Measurements from ENCODE around the gene DNAH2. TPM values are rescaled to one million over a fixed set of nuclear protein-coding genes. Genes with fewer than 3 reads are reported as not detected.

DNAH2 gene
- total RNA-seq, 1 experiment from 2014 or later: 2.0 TPM

- H2AFZ ChIP-seq (ENCODE audit: low read depth, low read length, poor library complexity, severe bottlenecking): no peak overlapping the region
- H3K27me3 ChIP-seq (ENCODE audit: insufficient read depth, low read length): 0 out of 2 replicates have a peak, but pooled peaks cover 6% of the 10 kb centered on the region
- ATAC-seq: no peak
- no peaks in the 10 kb centered on the region for H3K9me2 ChIP-seq (ENCODE audit: insufficient read depth)
- ChIA-PET RAD21 (ENCODE audit: low non-redundant PET in 1 of 2, low total read pairs in 2 of 2, uncharacterized antibody in 2 of 2, unreplicated experiment in 2 of 2) (no interaction called here), POLR2A (no interaction called here), CTCF (interaction anchor here (1.8 to 3.2 kb wide), 2 partner anchors 37 to 94 kb away, joined by 6 to 10 read pairs; partner anchors contain the start of gene TP53)
- H3K4me3 ChIP-seq (replicated peaks in 1 of 2; ENCODE audit: low read depth in 1 of 2, low read length in 2 of 2): no peak overlapping the region
- H3K9me3 ChIP-seq (ENCODE audit: control insufficient read depth in 1 of 2, insufficient read depth in 1 of 2, low read depth in 1 of 2, low read length in 2 of 2): no peaks in the 10 kb centered on the region
- no TSS peak for BruUV-seq (replicated peaks)
- no peak for DNase-seq (ENCODE audit: low read depth, low spot score)
- no peaks in the 10 kb centered on the region for H3K79me2 ChIP-seq (ENCODE audit: insufficient read depth, low read length)
- H3K36me3 ChIP-seq (ENCODE audit: control insufficient read depth in 1 of 2, insufficient read depth in 2 of 2, low read length in 2 of 2): no peaks in the 10 kb centered on the region
- intact Hi-C loops (cut with micrococcal nuclease): no loop called here
- no peak overlapping the region for H3K27ac ChIP-seq (ENCODE audit: low read depth, low read length)
- H3K4me1 ChIP-seq (ENCODE audit: control insufficient read depth in 1 of 2, insufficient read depth in 2 of 2, low read length in 2 of 2): no peaks in the 10 kb centered on the region
- H3K4me2 ChIP-seq (ENCODE audit: low read length): no peak overlapping the region
- no peak overlapping the region for H3K9ac ChIP-seq (ENCODE audit: low read length)
- H4K20me1 ChIP-seq (ENCODE audit: insufficient read depth): no peaks in the 10 kb centered on the region
- TF ChIP-seq ZNF274 (IDR thresholded peaks at IDR 0.05; ENCODE audit: low read depth, low read length): no peak
- no peak for TF ChIP-seq REST (IDR thresholded peaks at IDR 0.05; ENCODE audit: low read depth)
- TF ChIP-seq SP1 (IDR thresholded peaks at IDR 0.05; ENCODE audit: low read depth): no peak
- TF ChIP-seq FOSL1 (IDR thresholded peaks at IDR 0.05; ENCODE audit: low read depth): no peak
- no peak for TF ChIP-seq CTCF (IDR thresholded peaks at IDR 0.05 in 2 of 3, conservative IDR thresholded peaks at IDR 0.05 in 1 of 3; ENCODE audit: borderline replicate concordance in 1 of 3, insufficient read depth in 1 of 3, low read depth in 2 of 3, low read length in 2 of 3)
- no peak for TF ChIP-seq POLR2A (IDR thresholded peaks at IDR 0.05; ENCODE audit: borderline replicate concordance, extremely low read depth, insufficient read depth, insufficient read length)
- no peak for TF ChIP-seq ZBTB33 (IDR thresholded peaks at IDR 0.05; ENCODE audit: extremely low read depth, insufficient replicate concordance, low read length)
- no peak for TF ChIP-seq CEBPB (IDR thresholded peaks at IDR 0.05; ENCODE audit: low read depth)
These were observed 63.9 kb downstream of the DNAH2 start for GRCh38 chr17:7781429-7781828.
